Neural cell (in vitro differentiated cells): ENCODE measurements around the gene GPR15LG. TPM values are rescaled to one million over a fixed set of nuclear protein-coding genes. Genes with fewer than 3 reads are reported as not detected.

Source experiments
- H2AFZ ChIP-seq: fragments of 200-600, 300-800 bp; sonication (generic), shearing (Covaris generic); 2 replicates; pipeline ENCODE4 v1.6.0; 2014; ENCODE audit warnings: low read depth, mild to moderate bottlenecking, antibody characterized with exemption, low read length, moderate library complexity
- H3F3A ChIP-seq: fragments of 200-600 bp; shearing (Covaris generic); 2 replicates; pipeline ENCODE4 v1.6.1; 2016; ENCODE audit warnings: mild to moderate bottlenecking, moderate library complexity, mixed read lengths, antibody characterized with exemption, low read length; ENCODE audit not compliant: insufficient read depth, poor library complexity, severe bottlenecking
- H3K27ac ChIP-seq: fragments of 200-600, 300-800 bp; sonication (generic), shearing (Covaris generic); 2 replicates; pipeline ENCODE4 v1.5.1; 2014; ENCODE audit warnings: mild to moderate bottlenecking, low read length, moderate library complexity
- H3K27me3 ChIP-seq: fragments of 300-800, 200-600 bp; sonication (generic), shearing (Covaris generic); 2 replicates; pipeline ENCODE4 v1.6.0; 2014; ENCODE audit warnings: mild to moderate bottlenecking, low read depth, low read length, moderate library complexity; ENCODE audit not compliant: insufficient read depth
- H3K36me3 ChIP-seq: fragments of 300-800, 200-600 bp; sonication (generic), shearing (Covaris generic); 2 replicates; pipeline ENCODE4 v1.5.1; 2014; ENCODE audit warnings: mild to moderate bottlenecking, antibody characterized with exemption, low read length, moderate library complexity; ENCODE audit not compliant: insufficient read depth
- H3K4me2 ChIP-seq: fragments of 300-800, 200-600 bp; sonication (generic), shearing (Covaris generic); 2 replicates; pipeline ENCODE4 v1.6.0; 2014; ENCODE audit warnings: mild to moderate bottlenecking, low read length
- H3K4me3 ChIP-seq: fragments of 300-800, 200-600 bp; sonication (generic), shearing (Covaris generic); 2 replicates; pipeline ENCODE4 v1.5.1; 2014; ENCODE audit warnings: mild to moderate bottlenecking, low read length, moderate library complexity
- H3K79me2 ChIP-seq: fragments of 200-600 bp; shearing (Covaris generic); replicated peaks from 2 replicates; pipeline ENCODE4 v1.6.0; 2014; ENCODE audit warnings: mild to moderate bottlenecking, low read length, moderate library complexity; ENCODE audit not compliant: insufficient read depth
- H3K9ac ChIP-seq: fragments of 300-800, 200-600 bp; sonication (generic), shearing (Covaris generic); 2 replicates; pipeline ENCODE4 v1.6.1; 2016; ENCODE audit warnings: mild to moderate bottlenecking, low read length, mixed read lengths
- H3K9me2 ChIP-seq: fragments of 200-600 bp; shearing (Covaris generic); 2 replicates; pipeline ENCODE4 v1.6.1; 2016; ENCODE audit warnings: mild to moderate bottlenecking, low read length, mixed read lengths; ENCODE audit not compliant: insufficient read depth
- H3K9me3 ChIP-seq: fragments of 200-600, 300-800 bp; sonication (generic), shearing (Covaris generic); 2 replicates; pipeline ENCODE4 v1.6.1; 2016; ENCODE audit warnings: mild to moderate bottlenecking, mixed run types, low read length, moderate library complexity, mixed read lengths
- H4K20me1 ChIP-seq: fragments of 200-600 bp; shearing (Covaris generic); 2 replicates; pipeline ENCODE4 v1.6.1; 2016; ENCODE audit warnings: mild to moderate bottlenecking, mixed run types; ENCODE audit not compliant: insufficient read depth
- EP300 ChIP-seq: fragments of 450-650 bp; conservative IDR thresholded peaks from 2 replicates; pipeline ENCODE4 v1.6.1; 2014; ENCODE audit warnings: antibody characterized with exemption, mild to moderate bottlenecking, moderate library complexity; ENCODE audit not compliant: poor library complexity, severe bottlenecking
- EZH2 ChIP-seq: fragments of 200-600, 300-800 bp; shearing (Covaris generic), sonication (generic); IDR thresholded peaks from 2 replicates; pipeline ENCODE4 v1.6.1; 2014; ENCODE audit warnings: antibody characterized with exemption, low read length, borderline replicate concordance, mild to moderate bottlenecking; ENCODE audit not compliant: insufficient read depth, poor library complexity, severe bottlenecking
- MXI1 ChIP-seq: fragments of 450-650 bp; conservative IDR thresholded peaks from 2 replicates; pipeline ENCODE4 v1.6.1; 2014; ENCODE audit warnings: antibody characterized with exemption, mild to moderate bottlenecking; ENCODE audit not compliant: poor library complexity, severe bottlenecking
- POLR2AphosphoS5 ChIP-seq: IDR thresholded peaks from 2 replicates; pipeline ENCODE4 v1.6.1; 2012
- RAD21 ChIP-seq: fragments of 450-650 bp; conservative IDR thresholded peaks from 2 replicates; pipeline ENCODE4 v1.6.1; 2014; ENCODE audit warnings: antibody characterized with exemption, mild to moderate bottlenecking, moderate library complexity
- SMC3 ChIP-seq: fragments of 450-650 bp; conservative IDR thresholded peaks from 2 replicates; pipeline ENCODE4 v1.6.1; 2014; ENCODE audit warnings: antibody characterized with exemption, mild to moderate bottlenecking, moderate library complexity; ENCODE audit not compliant: poor library complexity
- TAF1 ChIP-seq: IDR thresholded peaks from 2 replicates; pipeline ENCODE4 v1.6.1; 2012; ENCODE audit warnings: low read depth
- polyA plus RNA-seq: library from polyadenylated mRNA; depleted of rRNA; stranded (reverse); fragments of >200 nt; gene quantifications from 2 replicates; pipeline ENCODE4 v1.2.3, GENCODE V29; 2014
- TF ChIP-seq, protein P1 (sequence below): fragments of 450-650 bp; IDR thresholded peaks from 2 replicates; pipeline ENCODE4 v1.5.1; 2014; ENCODE audit warnings: antibody characterized with exemption, mild to moderate bottlenecking, moderate library complexity; ENCODE audit not compliant: poor library complexity, severe bottlenecking
- TF ChIP-seq, protein P2 (sequence below): IDR thresholded peaks from 2 replicates; pipeline ENCODE4 v1.6.1; 2012; ENCODE audit warnings: borderline replicate concordance

Gene GPR15LG
- polyA plus RNA-seq, 1 donor from 2014 or later, result not detected

GRCh38 chr10:84137811-84138210, 35.8 kb upstream of the GPR15LG start:
- H3K9me3 ChIP-seq, result no peaks in the 10 kb centered on the region
- H2AFZ ChIP-seq, result no peak overlapping the region
- H4K20me1 ChIP-seq, result no peaks in the 10 kb centered on the region
- no peak for TF ChIP-seq TAF1
- TF ChIP-seq, protein P1, sequence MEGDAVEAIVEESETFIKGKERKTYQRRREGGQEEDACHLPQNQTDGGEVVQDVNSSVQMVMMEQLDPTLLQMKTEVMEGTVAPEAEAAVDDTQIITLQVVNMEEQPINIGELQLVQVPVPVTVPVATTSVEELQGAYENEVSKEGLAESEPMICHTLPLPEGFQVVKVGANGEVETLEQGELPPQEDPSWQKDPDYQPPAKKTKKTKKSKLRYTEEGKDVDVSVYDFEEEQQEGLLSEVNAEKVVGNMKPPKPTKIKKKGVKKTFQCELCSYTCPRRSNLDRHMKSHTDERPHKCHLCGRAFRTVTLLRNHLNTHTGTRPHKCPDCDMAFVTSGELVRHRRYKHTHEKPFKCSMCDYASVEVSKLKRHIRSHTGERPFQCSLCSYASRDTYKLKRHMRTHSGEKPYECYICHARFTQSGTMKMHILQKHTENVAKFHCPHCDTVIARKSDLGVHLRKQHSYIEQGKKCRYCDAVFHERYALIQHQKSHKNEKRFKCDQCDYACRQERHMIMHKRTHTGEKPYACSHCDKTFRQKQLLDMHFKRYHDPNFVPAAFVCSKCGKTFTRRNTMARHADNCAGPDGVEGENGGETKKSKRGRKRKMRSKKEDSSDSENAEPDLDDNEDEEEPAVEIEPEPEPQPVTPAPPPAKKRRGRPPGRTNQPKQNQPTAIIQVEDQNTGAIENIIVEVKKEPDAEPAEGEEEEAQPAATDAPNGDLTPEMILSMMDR, result no peak
- TF ChIP-seq EZH2, result no peak
- TF ChIP-seq MXI1, result no peak
- TF ChIP-seq SMC3, result no peak
- TF ChIP-seq POLR2AphosphoS5, result no peak
- TF ChIP-seq EP300, result no peak
- no peak for TF ChIP-seq RAD21
- TF ChIP-seq, protein P2, sequence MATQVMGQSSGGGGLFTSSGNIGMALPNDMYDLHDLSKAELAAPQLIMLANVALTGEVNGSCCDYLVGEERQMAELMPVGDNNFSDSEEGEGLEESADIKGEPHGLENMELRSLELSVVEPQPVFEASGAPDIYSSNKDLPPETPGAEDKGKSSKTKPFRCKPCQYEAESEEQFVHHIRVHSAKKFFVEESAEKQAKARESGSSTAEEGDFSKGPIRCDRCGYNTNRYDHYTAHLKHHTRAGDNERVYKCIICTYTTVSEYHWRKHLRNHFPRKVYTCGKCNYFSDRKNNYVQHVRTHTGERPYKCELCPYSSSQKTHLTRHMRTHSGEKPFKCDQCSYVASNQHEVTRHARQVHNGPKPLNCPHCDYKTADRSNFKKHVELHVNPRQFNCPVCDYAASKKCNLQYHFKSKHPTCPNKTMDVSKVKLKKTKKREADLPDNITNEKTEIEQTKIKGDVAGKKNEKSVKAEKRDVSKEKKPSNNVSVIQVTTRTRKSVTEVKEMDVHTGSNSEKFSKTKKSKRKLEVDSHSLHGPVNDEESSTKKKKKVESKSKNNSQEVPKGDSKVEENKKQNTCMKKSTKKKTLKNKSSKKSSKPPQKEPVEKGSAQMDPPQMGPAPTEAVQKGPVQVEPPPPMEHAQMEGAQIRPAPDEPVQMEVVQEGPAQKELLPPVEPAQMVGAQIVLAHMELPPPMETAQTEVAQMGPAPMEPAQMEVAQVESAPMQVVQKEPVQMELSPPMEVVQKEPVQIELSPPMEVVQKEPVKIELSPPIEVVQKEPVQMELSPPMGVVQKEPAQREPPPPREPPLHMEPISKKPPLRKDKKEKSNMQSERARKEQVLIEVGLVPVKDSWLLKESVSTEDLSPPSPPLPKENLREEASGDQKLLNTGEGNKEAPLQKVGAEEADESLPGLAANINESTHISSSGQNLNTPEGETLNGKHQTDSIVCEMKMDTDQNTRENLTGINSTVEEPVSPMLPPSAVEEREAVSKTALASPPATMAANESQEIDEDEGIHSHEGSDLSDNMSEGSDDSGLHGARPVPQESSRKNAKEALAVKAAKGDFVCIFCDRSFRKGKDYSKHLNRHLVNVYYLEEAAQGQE, result no peak
- no peak overlapping the region for H3K9ac ChIP-seq
- H3K36me3 ChIP-seq, result no peaks in the 10 kb centered on the region
- no peak overlapping the region for H3K4me3 ChIP-seq
- H3F3A ChIP-seq, result no peaks in the 10 kb centered on the region
- H3K9me2 ChIP-seq, result no peaks in the 10 kb centered on the region
- no peak overlapping the region for H3K4me2 ChIP-seq
- no peaks in the 10 kb centered on the region for H3K27me3 ChIP-seq
- H3K27ac ChIP-seq, result no peak overlapping the region
- H3K79me2 ChIP-seq, result peaks cover 28% of the 10 kb centered on the region

DNA sequence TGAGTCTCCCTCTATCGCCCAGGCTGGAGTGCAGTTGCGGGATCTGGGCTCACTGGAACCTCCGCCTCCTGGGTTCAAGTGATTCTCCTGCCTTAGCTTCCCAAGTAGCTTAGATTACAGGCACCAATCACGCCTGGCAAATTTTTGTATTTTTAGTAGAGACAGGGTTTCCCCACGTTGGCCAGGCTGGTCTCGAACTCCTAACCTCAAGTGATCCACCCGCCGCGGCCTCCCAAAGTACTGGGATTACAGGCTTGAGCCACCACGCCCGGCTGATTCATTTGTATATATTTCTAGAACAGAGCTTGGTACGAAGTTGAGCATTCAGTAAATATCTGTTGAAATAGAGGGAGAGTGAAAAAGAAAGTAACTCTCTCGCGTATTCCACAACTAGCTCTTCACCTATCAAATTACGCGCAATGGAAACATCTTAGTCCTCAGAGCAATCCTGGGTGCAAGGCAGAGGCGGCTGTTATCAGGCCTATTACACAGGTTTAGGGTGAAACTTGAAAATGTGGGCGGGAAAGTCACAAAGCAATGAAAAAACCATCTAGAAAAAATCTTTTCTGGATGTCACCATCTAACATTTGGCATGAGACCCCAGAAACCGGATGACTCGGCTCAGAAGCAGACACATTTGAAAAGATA, 35.0 kb upstream of the GPR15LG start:
- Histone ChIP-seq H3K27ac (peak overlapping the region; percentile 68), H3K9me3 (no peaks in the 10 kb centered on the region), H3K27me3 (no peaks in the 10 kb centered on the region), H3K9me2 (no peaks in the 10 kb centered on the region), H4K20me1 (no peaks in the 10 kb centered on the region), H3K4me3 (peak overlapping the region; percentile 78), H3K9ac (peak overlapping the region; percentile 49), H3F3A (no peaks in the 10 kb centered on the region), H2AFZ (peak overlapping the region; percentile 94), H3K4me2 (peak overlapping the region; percentile 63), H3K36me3 (peaks cover 3% of the 10 kb centered on the region), H3K79me2 (peaks cover 31% of the 10 kb centered on the region)
- TF ChIP-seq TAF1 (no peak), EZH2 (no peak), RAD21 (no peak), MXI1 (no peak), EP300 (no peak), POLR2AphosphoS5 (no peak), SMC3 (no peak)
- TF ChIP-seq, protein P2, result no peak
- TF ChIP-seq, protein P1, result no peak
